H9 (cell line): ENCODE data around the gene KAT5. TPM values are rescaled to one million over a fixed set of nuclear protein-coding genes. Genes with fewer than 3 reads are reported as not detected.
"Not testable (repeated sequence)": the region's sequence is repeated elsewhere in the genome, so short reads cannot be mapped to it uniquely, and the experiment has no call there.

Source experiments
- DNase-seq: peaks from one replicate; pipeline ENCODE4 v3.0.0-alpha.2; 2017
- H2AFZ ChIP-seq: one replicate; pipeline ENCODE4 v1.6.1; 2013; ENCODE audit warnings: mild to moderate bottlenecking, low read length, control low read depth, moderate library complexity
- H2AK5ac ChIP-seq: 2 replicates; pipeline ENCODE4 v1.6.1; 2013; ENCODE audit warnings: low read length, control low read depth, mixed read lengths; ENCODE audit not compliant: insufficient read length
- H2BK120ac ChIP-seq: one replicate; pipeline ENCODE4 v1.6.1; 2013; ENCODE audit warnings: low read depth, mild to moderate bottlenecking, low read length, control low read depth, inconsistent platforms; ENCODE audit not compliant: poor library complexity, severe bottlenecking
- H2BK12ac ChIP-seq: 2 replicates; pipeline ENCODE4 v1.6.1; 2013; ENCODE audit warnings: low read length, control low read depth, mixed read lengths, low read depth; ENCODE audit not compliant: insufficient read length
- H2BK15ac ChIP-seq: 2 replicates; pipeline ENCODE4 v1.6.1; 2013; ENCODE audit warnings: low read depth, low read length, control low read depth
- H2BK20ac ChIP-seq: one replicate; pipeline ENCODE4 v1.6.1; 2013; ENCODE audit warnings: low read depth, mild to moderate bottlenecking, low read length, control low read depth, inconsistent platforms; ENCODE audit not compliant: poor library complexity, severe bottlenecking
- H2BK5ac ChIP-seq: 2 replicates; pipeline ENCODE4 v1.6.1; 2013; ENCODE audit warnings: low read length, control low read depth, mixed read lengths; ENCODE audit not compliant: insufficient read length
- H3K14ac ChIP-seq: 2 replicates; pipeline ENCODE4 v1.6.1; 2013; ENCODE audit warnings: low read length, control low read depth; ENCODE audit not compliant: insufficient read depth
- H3K18ac ChIP-seq: 2 replicates; pipeline ENCODE4 v1.6.1; 2013; ENCODE audit warnings: low read depth, mild to moderate bottlenecking, mixed read lengths, low read length, control low read depth; ENCODE audit not compliant: insufficient read length
- H3K23ac ChIP-seq: 2 replicates; pipeline ENCODE4 v1.6.1; 2013; ENCODE audit warnings: low read length, control low read depth, mixed read lengths, low read depth; ENCODE audit not compliant: insufficient read length
- H3K23me2 ChIP-seq: 2 replicates; pipeline ENCODE4 v1.6.1; 2013; ENCODE audit warnings: low read depth, mild to moderate bottlenecking, mixed read lengths, low read length, control low read depth; ENCODE audit not compliant: insufficient read length, poor library complexity, severe bottlenecking
- H3K27ac ChIP-seq: 2 replicates; pipeline ENCODE4 v1.5.1; 2013; ENCODE audit warnings: low read length, control low read depth, mixed read lengths, low read depth; ENCODE audit not compliant: insufficient read length
- H3K27me3 ChIP-seq: 2 replicates; pipeline ENCODE4 v1.6.1; 2013; ENCODE audit warnings: low read length, control low read depth, inconsistent platforms; ENCODE audit not compliant: insufficient read depth
- H3K4ac ChIP-seq: 2 replicates; pipeline ENCODE4 v1.6.1; 2013; ENCODE audit warnings: low read depth, mild to moderate bottlenecking, control low read depth, inconsistent platforms, low read length, moderate library complexity
- H3K4me1 ChIP-seq: 2 replicates; pipeline ENCODE4 v1.6.1; 2013; ENCODE audit warnings: low read length, control low read depth, inconsistent platforms; ENCODE audit not compliant: insufficient read depth
- H3K4me2 ChIP-seq: 2 replicates; pipeline ENCODE4 v1.6.1; 2013; ENCODE audit warnings: low read length, control low read depth, mixed read lengths; ENCODE audit not compliant: insufficient read length, insufficient read depth
- H3K56ac ChIP-seq: 2 replicates; pipeline ENCODE4 v1.6.1; 2013; ENCODE audit warnings: low read depth, mild to moderate bottlenecking, mixed read lengths, low read length, control low read depth; ENCODE audit not compliant: insufficient read length
- H3K79me1 ChIP-seq: 2 replicates; pipeline ENCODE4 v1.6.1; 2013; ENCODE audit warnings: low read depth, mild to moderate bottlenecking, moderate library complexity, low read length, control low read depth, inconsistent platforms; ENCODE audit not compliant: insufficient read depth, poor library complexity, severe bottlenecking
- H3K79me2 ChIP-seq: 2 replicates; pipeline ENCODE4 v1.6.1; 2013; ENCODE audit warnings: low read length, control low read depth, inconsistent platforms; ENCODE audit not compliant: insufficient read depth
- H3K9ac ChIP-seq: 2 replicates; pipeline ENCODE4 v1.6.1; 2013; ENCODE audit warnings: low read length, control low read depth, mixed read lengths; ENCODE audit not compliant: insufficient read length; ENCODE audit errors: extremely low read depth
- H3K9me3 ChIP-seq: one replicate; pipeline ENCODE4 v1.6.1; 2013; ENCODE audit warnings: low read depth, low read length, inconsistent platforms; ENCODE audit not compliant: control insufficient read depth
- H3T11ph ChIP-seq: one replicate; pipeline ENCODE4 v1.6.1; 2013; ENCODE audit warnings: mild to moderate bottlenecking, low read length, control low read depth, inconsistent platforms
- H4K20me1 ChIP-seq: one replicate; pipeline ENCODE4 v1.6.1; 2013; ENCODE audit not compliant: control insufficient read depth, insufficient read length, insufficient read depth
- H4K5ac ChIP-seq: 2 replicates; pipeline ENCODE4 v1.6.1; 2013; ENCODE audit warnings: low read depth, mild to moderate bottlenecking, mixed read lengths, low read length, control low read depth; ENCODE audit not compliant: insufficient read length
- H4K8ac ChIP-seq: replicated peaks from 2 replicates; pipeline ENCODE4 v1.6.1; 2013; ENCODE audit warnings: low read length, control low read depth, mixed read lengths, low read depth; ENCODE audit not compliant: insufficient read length
- H4K91ac ChIP-seq: 2 replicates; pipeline ENCODE4 v1.6.1; 2013; ENCODE audit warnings: low read depth, mild to moderate bottlenecking, moderate library complexity, mixed read lengths, low read length, control low read depth; ENCODE audit not compliant: insufficient read length
- H3K27ac Mint-ChIP-seq, 3 experiments: 2 replicates in 2 of 3; 3 replicates in 1 of 3; pipeline ENCODE4 v1.8.0; 2020 to 2021; ENCODE audit warnings: mixed read lengths in 3 of 3, mild to moderate bottlenecking in 1 of 3, moderate library complexity in 1 of 3
- H3K27me3 Mint-ChIP-seq: 2 replicates; pipeline ENCODE4 v1.8.0; 2021; ENCODE audit warnings: low read depth, mild to moderate bottlenecking, moderate library complexity, mixed read lengths
- H3K36me3 Mint-ChIP-seq, 3 experiments: 2 replicates in 2 of 3; 3 replicates in 1 of 3; pipeline ENCODE4 v1.8.0; 2020 to 2021; ENCODE audit warnings: low read depth in 3 of 3, mixed read lengths in 3 of 3; ENCODE audit not compliant: insufficient read depth in 1 of 3
- H3K4me1 Mint-ChIP-seq, 2 experiments: 2 replicates each; pipeline ENCODE4 v1.8.0; 2020; ENCODE audit warnings: mixed read lengths in 2 of 2
- H3K4me3 Mint-ChIP-seq, 2 experiments: 2 replicates in 1 of 2; 3 replicates in 1 of 2; pipeline ENCODE4 v1.8.0; 2020 to 2021; ENCODE audit warnings: mild to moderate bottlenecking in 2 of 2, mixed read lengths in 2 of 2, moderate library complexity in 1 of 2
- H3K9me3 Mint-ChIP-seq, 2 experiments: 2 replicates in 1 of 2; 3 replicates in 1 of 2; pipeline ENCODE4 v1.8.0; 2020; ENCODE audit warnings: mild to moderate bottlenecking in 2 of 2, mixed read lengths in 2 of 2, moderate library complexity in 1 of 2
- WGBS: extraction: QIAGEN DNeasy Blood & Tissue Kit; methylation state at CpG from one replicate; pipeline ENCODE4 v1.1.7; 2013; ENCODE audit warnings: missing lambda C conversion rate, low lambda C conversion rate, mixed read lengths; ENCODE audit not compliant: insufficient read length; ENCODE audit errors: extremely low coverage; 5-methylcytosine and 5-hydroxymethylcytosine counted together
- total RNA-seq: library from RNA; stranded (reverse); gene quantifications from 2 replicates; pipeline ENCODE4 v1.2.1, GENCODE V29; 2021
- TF ChIP-seq, protein P1 (sequence below): fragments of 200-600 bp; sonication (generic); conservative IDR thresholded peaks from 3 replicates; pipeline ENCODE4 v1.8.0; 2021; ENCODE audit warnings: antibody characterized with exemption, mild to moderate bottlenecking

The KAT5 gene
- total RNA-seq, 1 experiment from 2014 or later, result 56.7 TPM

GRCh38 chr11:65685981-65686380, 26.1 kb upstream of the KAT5 start:
- no peak overlapping the region for H3T11ph ChIP-seq
- H3K9me3 Mint-ChIP-seq, result no peaks in the 10 kb centered on the region

GRCh38 chr11:65691847-65692246, 20.2 kb upstream of the KAT5 start:
- H3K27me3 ChIP-seq, H3K4me1 ChIP-seq, H3K9ac ChIP-seq, H4K91ac ChIP-seq, H3K79me2 ChIP-seq, H2BK20ac ChIP-seq, H3K23me2 ChIP-seq, H3K4me2 ChIP-seq, DNase-seq, H3K4ac ChIP-seq, H3K27ac ChIP-seq, H3K79me1 ChIP-seq, H2BK12ac ChIP-seq, H4K20me1 ChIP-seq, H4K5ac ChIP-seq, H3K27me3 Mint-ChIP-seq, H3K36me3 Mint-ChIP-seq, H2BK5ac ChIP-seq, H2AK5ac ChIP-seq, H4K8ac ChIP-seq, H3K9me3 Mint-ChIP-seq, H2BK120ac ChIP-seq, H2AFZ ChIP-seq, H3K27ac Mint-ChIP-seq, H3K4me3 Mint-ChIP-seq, H3K18ac ChIP-seq, H3K9me3 ChIP-seq, H3T11ph ChIP-seq, H3K56ac ChIP-seq, H3K23ac ChIP-seq, H3K14ac ChIP-seq, H2BK15ac ChIP-seq: not testable (repeated sequence)
- H3K4me1 Mint-ChIP-seq, result peaks cover 10 to 13% of the 10 kb centered on the region in 2 experiments
- WGBS, result no CpG with 5 or more reads among the region's 8 CpGs

More at GRCh38 chr11:65685981-65686380, 26.1 kb upstream of the KAT5 start:
- H4K91ac ChIP-seq, result no peak overlapping the region
- no peak overlapping the region for H3K4ac ChIP-seq
- Mint-ChIP-seq H3K27ac (no peak overlapping the region), H3K4me3 (no peak overlapping the region), H3K4me1 (peaks cover 2 to 10% of the 10 kb centered on the region in 2 experiments), H3K36me3 (no peaks in the 10 kb centered on the region), H3K27me3 (peaks cover 20% of the 10 kb centered on the region)
- no peak overlapping the region for H3K14ac ChIP-seq
- H3K4me1 ChIP-seq, result no peaks in the 10 kb centered on the region
- H4K8ac ChIP-seq, result no peak overlapping the region
- H3K23ac ChIP-seq, result no peak overlapping the region
- H3K27me3 ChIP-seq, result no peaks in the 10 kb centered on the region
- no peak overlapping the region for H2BK20ac ChIP-seq
- no peak overlapping the region for H2BK15ac ChIP-seq
- no peak overlapping the region for H2AK5ac ChIP-seq
- no peak overlapping the region for H2BK12ac ChIP-seq
- H3K79me2 ChIP-seq, result no peaks in the 10 kb centered on the region
- H4K20me1 ChIP-seq, result no peaks in the 10 kb centered on the region
- TF ChIP-seq, protein P1, sequence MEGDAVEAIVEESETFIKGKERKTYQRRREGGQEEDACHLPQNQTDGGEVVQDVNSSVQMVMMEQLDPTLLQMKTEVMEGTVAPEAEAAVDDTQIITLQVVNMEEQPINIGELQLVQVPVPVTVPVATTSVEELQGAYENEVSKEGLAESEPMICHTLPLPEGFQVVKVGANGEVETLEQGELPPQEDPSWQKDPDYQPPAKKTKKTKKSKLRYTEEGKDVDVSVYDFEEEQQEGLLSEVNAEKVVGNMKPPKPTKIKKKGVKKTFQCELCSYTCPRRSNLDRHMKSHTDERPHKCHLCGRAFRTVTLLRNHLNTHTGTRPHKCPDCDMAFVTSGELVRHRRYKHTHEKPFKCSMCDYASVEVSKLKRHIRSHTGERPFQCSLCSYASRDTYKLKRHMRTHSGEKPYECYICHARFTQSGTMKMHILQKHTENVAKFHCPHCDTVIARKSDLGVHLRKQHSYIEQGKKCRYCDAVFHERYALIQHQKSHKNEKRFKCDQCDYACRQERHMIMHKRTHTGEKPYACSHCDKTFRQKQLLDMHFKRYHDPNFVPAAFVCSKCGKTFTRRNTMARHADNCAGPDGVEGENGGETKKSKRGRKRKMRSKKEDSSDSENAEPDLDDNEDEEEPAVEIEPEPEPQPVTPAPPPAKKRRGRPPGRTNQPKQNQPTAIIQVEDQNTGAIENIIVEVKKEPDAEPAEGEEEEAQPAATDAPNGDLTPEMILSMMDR, result no peak
- H2BK120ac ChIP-seq, result no peak overlapping the region
- H4K5ac ChIP-seq, result no peak overlapping the region
- no peak overlapping the region for H3K27ac ChIP-seq
- DNase-seq, result no peak
- no peaks in the 10 kb centered on the region for H3K79me1 ChIP-seq
- H3K9me3 ChIP-seq, result no peaks in the 10 kb centered on the region
- H2BK5ac ChIP-seq, result no peak overlapping the region
- no peak overlapping the region for H3K56ac ChIP-seq
- no peak overlapping the region for H3K9ac ChIP-seq
- no peak overlapping the region for H2AFZ ChIP-seq
- H3K18ac ChIP-seq, result no peak overlapping the region
- H3K4me2 ChIP-seq, result no peak overlapping the region
- WGBS, result no CpG with 5 or more reads among the region's 8 CpGs
- no peaks in the 10 kb centered on the region for H3K23me2 ChIP-seq
